HepG2 (cell line): ENCODE data around the gene PTGIS. TPM values are rescaled to one million over a fixed set of nuclear protein-coding genes. Genes with fewer than 3 reads are reported as not detected.
A peak's percentile ranks its signal among the peaks of the same experiment; 100 is the strongest.

Experiments
- KLF9 ChIP-seq: IDR thresholded peaks from 2 replicates; pipeline ENCODE4 v1.6.1; 2016; ENCODE audit warnings: low read depth
- NFIB ChIP-seq: sonication (generic); formaldehyde crosslinking; IDR thresholded peaks from 2 replicates; pipeline ENCODE4 v1.9.0; 2021; ENCODE audit warnings: missing genetic modification reagents, mild to moderate bottlenecking, borderline replicate concordance
- TFAP4 ChIP-seq: sonication (generic); IDR thresholded peaks from 2 replicates; pipeline ENCODE4 v1.6.1; 2016; ENCODE audit warnings: low read depth, borderline replicate concordance
- TFDP1 ChIP-seq: IDR thresholded peaks from 2 replicates; pipeline ENCODE4 v1.6.1; 2016; ENCODE audit warnings: missing compliant biosample characterization, missing genetic modification reagents, borderline replicate concordance
- ZFP62 ChIP-seq: sonication (generic); formaldehyde crosslinking; IDR thresholded peaks from 2 replicates; pipeline ENCODE4 v1.4.0; 2020; ENCODE audit warnings: missing genetic modification reagents
- ZNF12 ChIP-seq: sonication (generic); formaldehyde crosslinking; IDR thresholded peaks from 2 replicates; pipeline ENCODE4 v1.5.0; 2020; ENCODE audit warnings: missing genetic modification reagents
- ZNF543 ChIP-seq: sonication (generic); formaldehyde crosslinking; IDR thresholded peaks from 2 replicates; pipeline ENCODE4 v1.4.0; 2020; ENCODE audit warnings: mild to moderate bottlenecking, missing genetic modification reagents
- ZNF724P ChIP-seq: sonication (generic); formaldehyde crosslinking; IDR thresholded peaks from 2 replicates; pipeline ENCODE4 v1.8.0; 2022; ENCODE audit warnings: missing genetic modification reagents, borderline replicate concordance
- ZNF816 ChIP-seq: sonication (generic); formaldehyde crosslinking; IDR thresholded peaks from 2 replicates; pipeline ENCODE4 v1.8.0; 2022; ENCODE audit warnings: missing genetic modification reagents, mild to moderate bottlenecking, borderline replicate concordance
- polyA plus RNA-seq, 8 experiments: library from polyadenylated mRNA; depleted of rRNA in 3 of 8; stranded (reverse) in 7 of 8; unstranded in 1 of 8; fragments of >200 nt; fragmentation: Illumina TruSeq in 4 of 8; extraction: Trizol in 4 of 8; gene quantifications; 2 replicates each; pipeline versions ENCODE4 v1.2.1 to v1.2.3, GENCODE V29; 2011 to 2016; ENCODE audit warnings: low read depth in 4 of 8, missing spikeins in 1 of 8, mixed read lengths in 1 of 8; ENCODE audit not compliant: insufficient read depth in 1 of 8
- total RNA-seq, 5 experiments: library from RNA; depleted of rRNA; stranded (reverse); fragments of >200 nt; fragmentation: Illumina TruSeq; extraction: Trizol; gene quantifications; 2 replicates each; pipeline ENCODE4 v1.2.3, GENCODE V29; 2016; ENCODE audit warnings: low read depth in 1 of 5
- TF ChIP-seq, protein P1 (sequence below): sonication (generic); formaldehyde crosslinking; IDR thresholded peaks from 2 replicates; pipeline ENCODE4 v1.5.0; 2020; ENCODE audit warnings: mild to moderate bottlenecking, missing genetic modification reagents, borderline replicate concordance
- TF ChIP-seq, protein P2 (sequence below): sonication (generic); formaldehyde crosslinking; IDR thresholded peaks from 2 replicates; pipeline ENCODE4 v1.4.0; 2020; ENCODE audit warnings: mild to moderate bottlenecking, missing genetic modification reagents
- TF ChIP-seq, protein P3 (sequence below): sonication (generic); formaldehyde crosslinking; IDR thresholded peaks from 2 replicates; pipeline ENCODE4 v1.5.0; 2020; ENCODE audit warnings: mild to moderate bottlenecking, missing genetic modification reagents
- TF ChIP-seq, protein P4 (sequence below): IDR thresholded peaks from 2 replicates; pipeline ENCODE4 v1.6.1; 2016; ENCODE audit warnings: missing biosample characterization, missing genetic modification reagents, low read depth

Gene PTGIS
- total and polyA plus RNA-seq, 2 of the 13 experiments (the other 11 are each of a cell fraction or from before 2014, with no cell fraction given), result not detected

DNA sequence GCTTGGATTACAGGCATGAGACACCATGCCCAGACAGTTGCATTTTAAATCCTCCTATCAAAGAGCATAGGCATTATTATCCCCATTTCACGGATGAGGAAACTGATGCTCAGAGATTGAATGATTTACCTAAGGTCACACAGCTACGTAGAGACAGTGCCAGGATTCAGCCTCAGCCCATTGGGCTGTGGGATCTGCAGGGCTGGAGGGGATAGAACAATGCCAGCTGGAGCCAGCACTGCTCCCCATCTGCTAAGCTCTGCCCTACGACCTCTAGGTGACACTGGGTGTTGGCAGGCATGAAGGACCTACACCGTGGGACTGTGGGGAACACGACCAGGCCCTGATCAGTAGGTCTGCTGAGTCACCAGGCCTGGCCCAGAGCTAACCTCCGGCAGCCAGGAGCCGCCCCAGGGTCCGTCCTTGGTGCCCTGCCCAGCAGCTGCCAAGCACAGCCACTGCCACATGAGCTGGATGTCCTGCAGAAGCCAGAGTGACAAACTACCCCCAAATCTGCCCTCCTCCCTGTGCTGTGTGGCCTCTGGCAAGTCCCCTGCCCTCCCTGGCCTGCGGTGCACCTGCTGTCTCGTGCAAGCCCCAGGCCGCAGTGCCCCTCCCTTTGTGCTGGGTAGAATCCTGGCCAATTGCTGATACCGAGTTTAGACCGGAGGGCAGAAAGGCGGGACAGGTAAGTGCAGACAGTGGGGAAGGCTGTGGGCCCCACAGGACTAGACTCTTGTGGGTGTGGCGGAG is 47.6 kb upstream of the PTGIS start (continued):
- TF ChIP-seq, protein P1, sequence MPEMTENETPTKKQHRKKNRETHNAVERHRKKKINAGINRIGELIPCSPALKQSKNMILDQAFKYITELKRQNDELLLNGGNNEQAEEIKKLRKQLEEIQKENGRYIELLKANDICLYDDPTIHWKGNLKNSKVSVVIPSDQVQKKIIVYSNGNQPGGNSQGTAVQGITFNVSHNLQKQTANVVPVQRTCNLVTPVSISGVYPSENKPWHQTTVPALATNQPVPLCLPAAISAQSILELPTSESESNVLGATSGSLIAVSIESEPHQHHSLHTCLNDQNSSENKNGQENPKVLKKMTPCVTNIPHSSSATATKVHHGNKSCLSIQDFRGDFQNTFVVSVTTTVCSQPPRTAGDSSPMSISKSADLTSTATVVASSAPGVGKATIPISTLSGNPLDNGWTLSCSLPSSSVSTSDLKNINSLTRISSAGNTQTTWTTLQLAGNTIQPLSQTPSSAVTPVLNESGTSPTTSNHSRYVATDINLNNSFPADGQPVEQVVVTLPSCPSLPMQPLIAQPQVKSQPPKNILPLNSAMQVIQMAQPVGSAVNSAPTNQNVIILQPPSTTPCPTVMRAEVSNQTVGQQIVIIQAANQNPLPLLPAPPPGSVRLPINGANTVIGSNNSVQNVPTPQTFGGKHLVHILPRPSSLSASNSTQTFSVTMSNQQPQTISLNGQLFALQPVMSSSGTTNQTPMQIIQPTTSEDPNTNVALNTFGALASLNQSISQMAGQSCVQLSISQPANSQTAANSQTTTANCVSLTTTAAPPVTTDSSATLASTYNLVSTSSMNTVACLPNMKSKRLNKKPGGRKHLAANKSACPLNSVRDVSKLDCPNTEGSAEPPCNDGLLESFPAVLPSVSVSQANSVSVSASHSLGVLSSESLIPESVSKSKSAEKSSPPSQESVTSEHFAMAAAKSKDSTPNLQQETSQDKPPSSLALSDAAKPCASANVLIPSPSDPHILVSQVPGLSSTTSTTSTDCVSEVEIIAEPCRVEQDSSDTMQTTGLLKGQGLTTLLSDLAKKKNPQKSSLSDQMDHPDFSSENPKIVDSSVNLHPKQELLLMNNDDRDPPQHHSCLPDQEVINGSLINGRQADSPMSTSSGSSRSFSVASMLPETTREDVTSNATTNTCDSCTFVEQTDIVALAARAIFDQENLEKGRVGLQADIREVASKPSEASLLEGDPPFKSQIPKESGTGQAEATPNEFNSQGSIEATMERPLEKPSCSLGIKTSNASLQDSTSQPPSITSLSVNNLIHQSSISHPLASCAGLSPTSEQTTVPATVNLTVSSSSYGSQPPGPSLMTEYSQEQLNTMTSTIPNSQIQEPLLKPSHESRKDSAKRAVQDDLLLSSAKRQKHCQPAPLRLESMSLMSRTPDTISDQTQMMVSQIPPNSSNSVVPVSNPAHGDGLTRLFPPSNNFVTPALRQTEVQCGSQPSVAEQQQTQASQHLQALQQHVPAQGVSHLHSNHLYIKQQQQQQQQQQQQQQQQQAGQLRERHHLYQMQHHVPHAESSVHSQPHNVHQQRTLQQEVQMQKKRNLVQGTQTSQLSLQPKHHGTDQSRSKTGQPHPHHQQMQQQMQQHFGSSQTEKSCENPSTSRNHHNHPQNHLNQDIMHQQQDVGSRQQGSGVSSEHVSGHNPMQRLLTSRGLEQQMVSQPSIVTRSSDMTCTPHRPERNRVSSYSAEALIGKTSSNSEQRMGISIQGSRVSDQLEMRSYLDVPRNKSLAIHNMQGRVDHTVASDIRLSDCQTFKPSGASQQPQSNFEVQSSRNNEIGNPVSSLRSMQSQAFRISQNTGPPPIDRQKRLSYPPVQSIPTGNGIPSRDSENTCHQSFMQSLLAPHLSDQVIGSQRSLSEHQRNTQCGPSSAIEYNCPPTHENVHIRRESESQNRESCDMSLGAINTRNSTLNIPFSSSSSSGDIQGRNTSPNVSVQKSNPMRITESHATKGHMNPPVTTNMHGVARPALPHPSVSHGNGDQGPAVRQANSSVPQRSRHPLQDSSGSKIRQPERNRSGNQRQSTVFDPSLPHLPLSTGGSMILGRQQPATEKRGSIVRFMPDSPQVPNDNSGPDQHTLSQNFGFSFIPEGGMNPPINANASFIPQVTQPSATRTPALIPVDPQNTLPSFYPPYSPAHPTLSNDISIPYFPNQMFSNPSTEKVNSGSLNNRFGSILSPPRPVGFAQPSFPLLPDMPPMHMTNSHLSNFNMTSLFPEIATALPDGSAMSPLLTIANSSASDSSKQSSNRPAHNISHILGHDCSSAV (CRISPR knock-in tag), result no peak
- TF ChIP-seq ZNF12 (CRISPR knock-in tag) (0 out of 2 replicates have a peak, but pooled peaks have one; percentile 26), ZFP62 (CRISPR knock-in tag) (no peak), TFAP4 (no peak), NFIB (CRISPR knock-in tag) (no peak), ZNF816 (CRISPR knock-in tag) (no peak), KLF9 (CRISPR knock-in tag) (no peak), TFDP1 (CRISPR knock-in tag) (no peak), ZNF543 (CRISPR knock-in tag) (no peak; the same call in 1 of the 2 replicates), ZNF724P (CRISPR knock-in tag) (peak; percentile 67; the same call in 1 of the 2 replicates)
- TF ChIP-seq, protein P2, sequence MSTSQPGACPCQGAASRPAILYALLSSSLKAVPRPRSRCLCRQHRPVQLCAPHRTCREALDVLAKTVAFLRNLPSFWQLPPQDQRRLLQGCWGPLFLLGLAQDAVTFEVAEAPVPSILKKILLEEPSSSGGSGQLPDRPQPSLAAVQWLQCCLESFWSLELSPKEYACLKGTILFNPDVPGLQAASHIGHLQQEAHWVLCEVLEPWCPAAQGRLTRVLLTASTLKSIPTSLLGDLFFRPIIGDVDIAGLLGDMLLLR (CRISPR knock-in tag), result no peak
- TF ChIP-seq, protein P3, sequence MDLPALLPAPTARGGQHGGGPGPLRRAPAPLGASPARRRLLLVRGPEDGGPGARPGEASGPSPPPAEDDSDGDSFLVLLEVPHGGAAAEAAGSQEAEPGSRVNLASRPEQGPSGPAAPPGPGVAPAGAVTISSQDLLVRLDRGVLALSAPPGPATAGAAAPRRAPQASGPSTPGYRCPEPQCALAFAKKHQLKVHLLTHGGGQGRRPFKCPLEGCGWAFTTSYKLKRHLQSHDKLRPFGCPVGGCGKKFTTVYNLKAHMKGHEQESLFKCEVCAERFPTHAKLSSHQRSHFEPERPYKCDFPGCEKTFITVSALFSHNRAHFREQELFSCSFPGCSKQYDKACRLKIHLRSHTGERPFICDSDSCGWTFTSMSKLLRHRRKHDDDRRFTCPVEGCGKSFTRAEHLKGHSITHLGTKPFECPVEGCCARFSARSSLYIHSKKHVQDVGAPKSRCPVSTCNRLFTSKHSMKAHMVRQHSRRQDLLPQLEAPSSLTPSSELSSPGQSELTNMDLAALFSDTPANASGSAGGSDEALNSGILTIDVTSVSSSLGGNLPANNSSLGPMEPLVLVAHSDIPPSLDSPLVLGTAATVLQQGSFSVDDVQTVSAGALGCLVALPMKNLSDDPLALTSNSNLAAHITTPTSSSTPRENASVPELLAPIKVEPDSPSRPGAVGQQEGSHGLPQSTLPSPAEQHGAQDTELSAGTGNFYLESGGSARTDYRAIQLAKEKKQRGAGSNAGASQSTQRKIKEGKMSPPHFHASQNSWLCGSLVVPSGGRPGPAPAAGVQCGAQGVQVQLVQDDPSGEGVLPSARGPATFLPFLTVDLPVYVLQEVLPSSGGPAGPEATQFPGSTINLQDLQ (CRISPR knock-in tag), result no peak
- TF ChIP-seq, protein P4, sequence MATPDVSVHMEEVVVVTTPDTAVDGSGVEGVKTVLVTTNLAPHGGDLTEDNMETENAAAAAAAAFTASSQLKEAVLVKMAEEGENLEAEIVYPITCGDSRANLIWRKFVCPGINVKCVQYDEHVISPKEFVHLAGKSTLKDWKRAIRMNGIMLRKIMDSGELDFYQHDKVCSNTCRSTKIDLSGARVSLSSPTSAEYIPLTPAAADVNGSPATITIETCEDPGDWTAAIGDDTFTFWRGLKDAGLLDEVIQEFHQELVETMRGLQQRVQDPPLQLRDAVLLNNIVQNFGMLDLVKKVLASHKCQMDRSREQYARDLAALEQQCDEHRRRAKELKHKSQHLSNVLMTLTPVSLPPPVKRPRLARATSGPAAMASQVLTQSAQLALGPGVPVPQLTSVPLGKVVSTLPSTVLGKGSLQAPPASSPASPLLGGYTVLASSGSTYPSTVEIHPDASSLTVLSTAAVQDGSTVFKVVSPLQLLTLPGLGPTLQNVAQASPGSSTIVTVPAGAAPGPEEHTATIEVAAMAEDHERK (CRISPR knock-in tag), result no peak
